GM19025 (cell line): ENCODE measurements around the gene FGD4.

Source experiments
- ATAC-seq: cut with Tn5 transposase; IDR thresholded peaks from one replicate; pipeline ENCODE4 v1.9.1; 2021; ENCODE audit warnings: mild to moderate bottlenecking, low read depth, moderate library complexity; ENCODE audit not compliant: unreplicated experiment

FGD4 gene

GRCh38 chr12:32596030-32596429 lies 196.7 kb downstream of the FGD4 start:
- ATAC-seq: no peak

- ATAC-seq: no peak
Measured at GRCh38 chr12:32598688-32599087, 199.3 kb downstream of the FGD4 start.

GRCh38 chr12:32600681-32601080 lies 201.3 kb downstream of the FGD4 start:
- ATAC-seq: no peak

GRCh38 chr12:32603071-32603470 lies 203.7 kb downstream of the FGD4 start:
- no peak for ATAC-seq

- peak; percentile 78 for ATAC-seq
Measured at GRCh38 chr12:32603858-32604257, 204.5 kb downstream of the FGD4 start.

- no peak for ATAC-seq
Measured at GRCh38 chr12:32604565-32604964, 205.2 kb downstream of the FGD4 start.

GRCh38 chr12:32605326-32606095 lies 206.2 kb downstream of the FGD4 start:
- ATAC-seq: no peak

- no peak for ATAC-seq
Measured at GRCh38 chr12:32606443-32606842, 207.1 kb downstream of the FGD4 start.

- ATAC-seq: no peak
Measured at GRCh38 chr12:32609966-32610365, 210.6 kb downstream of the FGD4 start.

- no peak for ATAC-seq
Measured at GRCh38 chr12:32611986-32612385, 212.6 kb downstream of the FGD4 start.

GRCh38 chr12:32612658-32613614 lies 213.6 kb downstream of the FGD4 start:
- no peak for ATAC-seq

- no peak for ATAC-seq
Measured at GRCh38 chr12:32615441-32615840, 216.1 kb downstream of the FGD4 start.

GRCh38 chr12:32617534-32617933 lies 218.2 kb downstream of the FGD4 start:
- ATAC-seq: no peak

- ATAC-seq: no peak
Measured at GRCh38 chr12:32618115-32618514, 218.8 kb downstream of the FGD4 start.

- no peak for ATAC-seq
Measured at GRCh38 chr12:32627976-32628375, 228.6 kb downstream of the FGD4 start.

GRCh38 chr12:32641287-32641901 lies 242.0 kb downstream of the FGD4 start:
- no peak for ATAC-seq

GRCh38 chr12:32644431-32644830 lies 245.1 kb downstream of the FGD4 start:
- ATAC-seq: no peak

GRCh38 chr12:32647275-32647674 lies 247.9 kb downstream of the FGD4 start:
- ATAC-seq: no peak

- ATAC-seq: no peak
Measured at GRCh38 chr12:32650508-32650907, 251.2 kb downstream of the FGD4 start.

GRCh38 chr12:32651151-32651955 lies 252.0 kb downstream of the FGD4 start:
- no peak for ATAC-seq

- ATAC-seq: no peak
Measured at GRCh38 chr12:32651956-32652210, 252.5 kb downstream of the FGD4 start.
